CD4-positive, alpha-beta T cell (primary cell): ENCODE measurements around the gene PHC1. TPM values are rescaled to one million over a fixed set of nuclear protein-coding genes. Genes with fewer than 3 reads are reported as not detected.
A peak's percentile ranks its signal among the peaks of the same experiment; 100 is the strongest.

Experiments
- ATAC-seq: fragments of 200-7000 bp; cut with Tn5 transposase; one replicate; pipeline ENCODE4 v1.10.0; 2022; ENCODE audit warnings: mild to moderate bottlenecking; ENCODE audit not compliant: poor library complexity
- CTCF ChIA-PET: fragments of 350-600 bp; sonication (Branson Sonifier 250); formaldehyde crosslinking; loops from one replicate; lab custom pipeline; 2021; ENCODE audit warnings: antibody characterized with exemption, inconsistent platforms; lab: Charles Lee
- POLR2A ChIA-PET: fragments of 350-600 bp; sonication (Branson Sonifier 250); formaldehyde crosslinking; loops from one replicate; lab custom pipeline; 2021; ENCODE audit warnings: antibody characterized with exemption, inconsistent platforms; lab: Charles Lee
- DNase-seq, 14 experiments: peaks; one replicate each; pipeline ENCODE4 v3.0.0-alpha.2; 2013 to 2020; ENCODE audit warnings: mixed read lengths in 2 of 14
- H3K27ac ChIP-seq, 2 donors: one replicate each; pipeline versions ENCODE4 v1.5.1 to v1.7.0; 2013; ENCODE audit warnings: low read length in 2 of 2, low read depth in 1 of 2, mild to moderate bottlenecking in 1 of 2
- H3K27me3 ChIP-seq, 2 experiments: 1 replicate in 1 of 2; 2 replicates in 1 of 2; pipeline versions ENCODE4 v1.6.1 to v1.7.0; 2013; ENCODE audit warnings: low read length in 2 of 2, control low read depth in 1 of 2, mild to moderate bottlenecking in 1 of 2, moderate library complexity in 1 of 2; ENCODE audit not compliant: insufficient read depth in 2 of 2, control insufficient read depth in 1 of 2
- H3K36me3 ChIP-seq: one replicate; pipeline ENCODE4 v1.6.1; 2013; ENCODE audit warnings: low read length, control low read depth; ENCODE audit not compliant: insufficient read depth
- H3K4me1 ChIP-seq: one replicate; pipeline ENCODE4 v1.6.1; 2013; ENCODE audit warnings: low read length, control low read depth; ENCODE audit not compliant: insufficient read depth
- H3K4me3 ChIP-seq: one replicate; pipeline ENCODE4 v1.5.1; 2013; ENCODE audit warnings: mild to moderate bottlenecking, low read length, moderate library complexity
- H3K9me3 ChIP-seq, 2 experiments: 1 replicate in 1 of 2; 2 replicates in 1 of 2; pipeline versions ENCODE4 v1.6.1 to v1.7.0; 2013; ENCODE audit warnings: low read length in 2 of 2, mild to moderate bottlenecking in 2 of 2, control low read depth in 1 of 2, moderate library complexity in 1 of 2; ENCODE audit not compliant: control insufficient read depth in 1 of 2, insufficient read depth in 1 of 2
- H3K27ac Mint-ChIP-seq: one replicate; pipeline ENCODE4 v1.8.0; 2020; ENCODE audit warnings: mixed read lengths
- H3K27me3 Mint-ChIP-seq: one replicate; pipeline ENCODE4 v1.8.0; 2021; ENCODE audit warnings: mixed read lengths
- H3K36me3 Mint-ChIP-seq: one replicate; pipeline ENCODE4 v1.8.0; 2021; ENCODE audit warnings: low read depth, mixed read lengths
- H3K4me1 Mint-ChIP-seq: one replicate; pipeline ENCODE4 v1.8.0; 2021; ENCODE audit warnings: low read depth, mixed read lengths
- H3K4me3 Mint-ChIP-seq: one replicate; pipeline ENCODE4 v1.8.0; 2020; ENCODE audit warnings: mild to moderate bottlenecking, mixed read lengths
- H3K9me3 Mint-ChIP-seq: one replicate; pipeline ENCODE4 v1.8.0; 2020; ENCODE audit warnings: mixed read lengths
- CTCF ChIP-seq: fragments of 200-600 bp; IDR thresholded peaks from one replicate; pipeline ENCODE4 v1.8.0; 2022; ENCODE audit warnings: antibody characterized with exemption, mild to moderate bottlenecking
- intact Hi-C, 2 experiments: fragments of 100-400 bp; cut with DNase I in 1 of 2; cut with micrococcal nuclease in 1 of 2; formaldehyde crosslinking; loops; one replicate each; pipeline versions ENCODE4 v1.15.1 to v1.9.0; 2023 to 2025; cut with DNase I, micrococcal nuclease
- total RNA-seq, 174 experiments: library from RNA in 2 of 174; stranded (reverse) in 2 of 174; gene quantifications; one replicate each; pipeline ENCODE4 v1.2.3 and lab custom pipeline; 2021 to 2026

PHC1 gene
- total RNA-seq, 2 experiments from 2014 or later: 46.6 to 47.2 TPM

- peak; percentile 38 to 81 (median 52) for DNase-seq
- H3K4me3 ChIP-seq: peak overlapping the region; percentile 57
- Mint-ChIP-seq H3K4me3 (peak overlapping the region; percentile 92), H3K27ac (peak overlapping the region; percentile 29), H3K9me3 (no peaks in the 10 kb centered on the region), H3K27me3 (no peaks in the 10 kb centered on the region), H3K36me3 (no peaks in the 10 kb centered on the region), H3K4me1 (peaks cover 5% of the 10 kb centered on the region)
- H3K36me3 ChIP-seq: no peaks in the 10 kb centered on the region
- peaks cover 3% of the 10 kb centered on the region for H3K4me1 ChIP-seq
- H3K9me3 ChIP-seq: no peaks in the 10 kb centered on the region
- H3K27me3 ChIP-seq: no peaks in the 10 kb centered on the region
- peak; percentile 93 for TF ChIP-seq CTCF
- CTCF ChIA-PET: interaction anchor here (0.5 to 3.4 kb wide), 33 partner anchors 14 to 346 kb away, joined by 3 to 20 read pairs (median 4); partner anchors contain the start of gene M6PR
- POLR2A ChIA-PET: interaction anchor here (0.6 to 2.9 kb wide), 7 partner anchors 24 to 346 kb away, joined by 3 to 9 read pairs (median 3); partner anchors contain the start of gene M6PR
- intact Hi-C loops: loop anchor here (1.0 to 2.0 kb wide), 5 partner anchors 158 to 346 kb away; no protein-coding TSS in a partner anchor
- peak; percentile 88 for ATAC-seq
- H3K27ac ChIP-seq: no peak overlapping the region
Observed at GRCh38 chr12:8890313-8891085, 23.8 kb upstream of the PHC1 start.

GRCh38 chr12:8891976-8892375, 22.3 kb upstream of the PHC1 start:
- CTCF ChIA-PET: interaction anchor here (1.9 to 2.2 kb wide), 2 partner anchors 23 to 57 kb away, joined by 8 to 14 read pairs; partner anchors contain the start of gene M6PR
- H3K4me1 Mint-ChIP-seq: peaks cover 5% of the 10 kb centered on the region
- no peak overlapping the region for H3K4me3 ChIP-seq
- H3K4me3 Mint-ChIP-seq: no peak overlapping the region
- DNase-seq (no peak), ATAC-seq (no peak)
- intact Hi-C loops: loop anchor here in 1 of 2 experiments (2.0 kb wide), 2 partner anchors 157 to 347 kb away; no protein-coding TSS in a partner anchor
- POLR2A ChIA-PET: interaction anchor here (2.9 kb wide), 1 partner anchor 158 kb away, joined by 9 read pairs; no protein-coding TSS in a partner anchor
- H3K27me3 Mint-ChIP-seq: no peaks in the 10 kb centered on the region
- no peak overlapping the region for H3K27ac ChIP-seq
- H3K9me3 ChIP-seq: no peaks in the 10 kb centered on the region
- TF ChIP-seq CTCF: no peak
- H3K36me3 Mint-ChIP-seq: no peaks in the 10 kb centered on the region
- no peak overlapping the region for H3K27ac Mint-ChIP-seq
- H3K9me3 Mint-ChIP-seq: no peaks in the 10 kb centered on the region
- H3K4me1 ChIP-seq: peaks cover 3% of the 10 kb centered on the region
- H3K36me3 ChIP-seq: no peaks in the 10 kb centered on the region
- H3K27me3 ChIP-seq: no peaks in the 10 kb centered on the region

GRCh38 chr12:8894378-8894777, 19.9 kb upstream of the PHC1 start:
- Histone ChIP-seq H3K27ac (no peak overlapping the region), H3K4me1 (peaks cover 3% of the 10 kb centered on the region), H3K4me3 (no peak overlapping the region), H3K27me3 (no peaks in the 10 kb centered on the region), H3K9me3 (no peaks in the 10 kb centered on the region), H3K36me3 (no peaks in the 10 kb centered on the region)
- ChIA-PET POLR2A (interaction anchor here (0.6 kb wide), 1 partner anchor 176 kb away, joined by 3 read pairs; no protein-coding TSS in a partner anchor), CTCF (interaction anchor here (0.9 kb wide), 1 partner anchor 345 kb away, joined by 3 read pairs; no protein-coding TSS in a partner anchor)
- Mint-ChIP-seq H3K27ac (no peak overlapping the region), H3K36me3 (no peaks in the 10 kb centered on the region), H3K4me1 (peaks cover 5% of the 10 kb centered on the region), H3K9me3 (no peaks in the 10 kb centered on the region), H3K27me3 (no peaks in the 10 kb centered on the region), H3K4me3 (no peak overlapping the region)
- TF ChIP-seq CTCF: no peak
- no peak for DNase-seq
- ATAC-seq: no peak
- intact Hi-C loops: no loop called here
